Measurements from ENCODE around the gene MRRF. TPM values are rescaled to one million over a fixed set of nuclear protein-coding genes. Genes with fewer than 3 reads are reported as not detected.

The MRRF gene
- total RNA-seq, 1 experiment from 2014 or later: 42.3 TPM

- TF ChIP-seq PRDM15 (CRISPR knock-in tag; IDR thresholded peaks at IDR 0.05) (no peak), ZNF232 (CRISPR knock-in tag; IDR thresholded peaks at IDR 0.05) (no peak)
Measured at GRCh38 chr9:122376796-122377195, 112.1 kb downstream of the MRRF start (continued).

- H3K36me3 Mint-ChIP-seq: 0 out of 2 replicates have a peak, but pooled peaks cover 3% of the 10 kb centered on the region
- no peak overlapping the region for H3K27ac Mint-ChIP-seq
- H3K27me3 Mint-ChIP-seq (ENCODE audit: low read depth): peaks cover 33% of the 10 kb centered on the region
- H3K9me3 Mint-ChIP-seq: peaks cover 11% of the 10 kb centered on the region
- peaks cover 22% of the 10 kb centered on the region for H3K4me1 Mint-ChIP-seq
- CTCF ChIA-PET: interaction anchor here (0.6 to 1.2 kb wide), 2 partner anchors 20 to 76 kb away, joined by 3 to 4 read pairs; no protein-coding TSS in a partner anchor
- H3K4me3 Mint-ChIP-seq: no peak overlapping the region
- DNase-seq (ENCODE audit: low spot score): no peak
- POLR2A ChIA-PET: interaction anchor here (1.0 kb wide), 1 partner anchor 17 kb away, joined by 3 read pairs; no protein-coding TSS in a partner anchor
- no peak for ATAC-seq
- TF ChIP-seq ZNF532 (CRISPR knock-in tag; IDR thresholded peaks at IDR 0.05; ENCODE audit: borderline replicate concordance) (no peak), USF2 (CRISPR knock-in tag; IDR thresholded peaks at IDR 0.05) (no peak), ZNF219 (CRISPR knock-in tag; IDR thresholded peaks at IDR 0.05; ENCODE audit: borderline replicate concordance) (no peak), CREB1 (CRISPR knock-in tag; IDR thresholded peaks at IDR 0.05) (no peak), MXD4 (CRISPR knock-in tag; IDR thresholded peaks at IDR 0.05; ENCODE audit: borderline replicate concordance) (no peak), NFE2L1 (CRISPR knock-in tag; IDR thresholded peaks at IDR 0.05) (no peak), SP1 (CRISPR knock-in tag; conservative IDR thresholded peaks at IDR 0.05) (no peak), ESRRA (CRISPR knock-in tag; IDR thresholded peaks at IDR 0.05; ENCODE audit: borderline replicate concordance) (no peak), PRDM15 (CRISPR knock-in tag; IDR thresholded peaks at IDR 0.05) (no peak), OVOL2 (CRISPR knock-in tag; IDR thresholded peaks at IDR 0.05; ENCODE audit: borderline replicate concordance) (no peak), TEAD4 (CRISPR knock-in tag; IDR thresholded peaks at IDR 0.05) (no peak), USF1 (CRISPR knock-in tag; IDR thresholded peaks at IDR 0.05) (no peak), ARID4B (CRISPR knock-in tag; IDR thresholded peaks at IDR 0.05; ENCODE audit: borderline replicate concordance) (no peak)
Measured at GRCh38 chr9:122377241-122378164, 112.8 kb downstream of the MRRF start.
